ENCODE data around the gene KCNQ1.

Gene KCNQ1

GRCh38 chr11:2887515-2888195 lies 442.8 kb downstream of the KCNQ1 start:
- no peak for DNase-seq (ENCODE audit: low read depth)

GRCh38 chr11:2888266-2888968 lies 443.6 kb downstream of the KCNQ1 start:
- DNase-seq (ENCODE audit: low read depth), result peak; percentile 65

DNA sequence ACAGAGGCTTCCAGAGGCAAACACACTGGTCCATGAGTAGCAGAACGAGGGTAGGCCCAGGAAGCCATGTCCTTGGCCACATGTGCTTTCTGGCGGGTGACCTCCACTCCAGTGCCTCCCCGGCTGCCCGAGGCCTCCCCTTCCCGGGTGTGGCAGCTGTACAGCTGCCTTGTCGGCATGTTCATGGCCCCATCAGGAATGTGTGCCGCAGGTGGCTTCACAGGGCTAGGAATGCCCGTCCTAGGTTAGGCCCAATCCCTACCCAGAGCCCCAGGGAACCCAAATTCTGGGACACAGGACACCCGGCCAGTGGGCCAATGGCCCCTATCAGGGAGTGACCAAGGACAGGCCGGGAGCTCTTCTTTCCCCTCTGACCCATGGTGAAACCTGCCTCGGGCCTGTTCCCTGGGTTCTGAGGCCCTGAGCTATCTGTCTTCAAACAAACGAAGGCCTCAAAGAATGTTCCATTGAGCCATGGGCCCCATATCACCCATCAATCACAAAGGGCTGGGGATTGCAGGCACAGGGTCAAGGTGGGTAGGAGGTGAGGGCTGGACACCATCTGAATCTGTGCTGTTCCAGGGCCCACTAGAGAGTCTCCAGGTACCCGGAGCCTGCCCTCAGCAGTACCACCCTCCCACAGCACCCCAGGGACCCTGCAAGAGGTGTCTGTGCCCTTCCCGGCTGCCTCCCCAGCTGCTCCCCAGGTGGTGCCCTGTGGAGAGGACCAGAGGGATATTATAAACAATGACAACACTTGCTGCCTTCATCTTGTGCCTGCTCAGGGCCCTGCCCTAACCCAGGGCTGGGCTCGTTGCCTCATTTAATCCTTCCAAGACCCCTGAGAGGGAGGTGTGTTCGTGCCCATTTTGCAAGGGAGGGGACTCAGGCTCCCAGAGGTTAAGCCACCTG lies 444.8 kb downstream of the KCNQ1 start:
- no peak for DNase-seq (ENCODE audit: low read depth)

GRCh38 chr11:2890466-2891294 lies 445.9 kb downstream of the KCNQ1 start:
- no peak for DNase-seq (ENCODE audit: low read depth)

- no peak for DNase-seq (ENCODE audit: low read depth)
Observed at GRCh38 chr11:2891326-2892214, 446.8 kb downstream of the KCNQ1 start.

GRCh38 chr11:2892215-2892966 lies 447.6 kb downstream of the KCNQ1 start:
- DNase-seq (ENCODE audit: low read depth), result peak; percentile 23

- DNase-seq (ENCODE audit: low read depth), result no peak
Observed at GRCh38 chr11:2892967-2893528, 448.2 kb downstream of the KCNQ1 start.

- no peak for DNase-seq (ENCODE audit: low read depth)
Observed at GRCh38 chr11:2893935-2894334, 449.1 kb downstream of the KCNQ1 start.

DNA sequence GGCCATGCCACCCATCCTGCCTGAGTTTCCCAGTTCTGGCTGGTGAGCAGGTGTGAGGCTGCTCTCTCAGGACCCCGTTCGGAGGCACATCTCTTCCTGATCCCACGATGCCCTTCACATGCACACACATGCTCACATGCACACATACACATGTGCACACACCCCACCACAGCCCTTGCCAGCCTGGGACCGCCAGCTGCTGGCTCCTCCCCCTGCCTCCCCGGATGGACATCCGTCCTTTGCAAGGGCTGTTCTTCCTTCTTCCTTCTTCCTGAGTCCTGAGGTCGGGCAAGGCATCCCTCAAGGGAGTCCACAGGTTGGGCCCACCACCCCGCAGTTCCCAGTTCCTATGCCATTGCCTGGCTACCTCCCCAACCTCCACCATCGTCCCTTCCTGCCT lies 451.2 kb downstream of the KCNQ1 start:
- no peak for DNase-seq (ENCODE audit: low read depth)

DNA sequence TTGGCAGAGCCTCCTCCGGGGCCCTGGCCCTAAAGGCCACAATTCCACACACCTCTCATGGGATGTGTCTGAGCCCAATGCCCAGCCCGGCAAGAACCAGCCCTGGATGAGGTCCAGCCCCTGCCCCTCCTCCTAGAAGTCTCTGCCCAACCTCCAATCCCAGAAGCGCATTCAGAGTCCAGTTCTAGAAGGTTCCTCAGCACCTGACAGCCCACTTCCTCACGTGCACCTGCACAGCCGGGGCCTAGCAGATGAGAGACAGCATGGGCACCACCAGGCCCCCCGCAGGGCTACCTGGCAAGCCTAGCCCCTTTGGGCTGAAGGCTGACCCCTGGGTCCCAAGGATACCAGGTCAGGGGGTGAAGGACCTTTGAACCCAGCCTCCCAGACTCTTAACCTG lies 452.2 kb downstream of the KCNQ1 start:
- DNase-seq (ENCODE audit: low read depth), result no peak

- peak; percentile 42 for DNase-seq (ENCODE audit: low read depth)
Observed at GRCh38 chr11:2898366-2899079, 453.7 kb downstream of the KCNQ1 start.

All from T-helper 22 cell (primary cell).